Keratinocyte (primary cell): ENCODE results near the gene VPS50.

Experiments
- EZH2 ChIP-seq: IDR thresholded peaks from one replicate; pipeline ENCODE4 v1.6.1; 2012; ENCODE audit warnings: inconsistent platforms, mild to moderate bottlenecking, low read length, moderate library complexity
- TF ChIP-seq, protein P1 (sequence below), 3 experiments: IDR thresholded peaks in 1 of 3; conservative IDR thresholded peaks in 1 of 3; optimal IDR thresholded peaks in 1 of 3; 2 replicates in 2 of 3; 3 replicates in 1 of 3; pipeline versions ENCODE3 to v1.5.1; 2011; ENCODE audit warnings: low read length in 3 of 3, mild to moderate bottlenecking in 3 of 3, moderate library complexity in 2 of 3, control low read depth in 1 of 3, inconsistent platforms in 1 of 3; ENCODE audit not compliant: insufficient read depth in 2 of 3; ENCODE audit errors: extremely low read depth in 1 of 3

DNA sequence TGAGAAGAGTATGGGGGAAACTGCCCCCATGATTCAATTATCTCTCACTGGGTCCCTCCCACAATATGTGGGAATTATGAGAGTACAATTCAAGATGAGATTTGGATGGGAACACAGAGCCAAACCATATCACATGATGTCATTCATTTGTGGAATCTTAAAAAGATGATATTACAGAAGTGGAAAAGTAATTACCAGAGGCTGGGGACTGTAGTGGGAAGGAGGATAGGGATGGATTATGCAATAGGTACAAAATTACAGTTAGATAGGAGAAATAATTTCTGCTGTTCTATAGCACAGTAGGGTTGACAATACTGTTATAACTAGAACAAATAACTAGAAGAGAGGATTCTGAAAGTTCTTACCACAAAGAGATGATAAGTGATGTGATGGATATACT lies 141.4 kb downstream of the VPS50 start:
- TF ChIP-seq, protein P1, sequence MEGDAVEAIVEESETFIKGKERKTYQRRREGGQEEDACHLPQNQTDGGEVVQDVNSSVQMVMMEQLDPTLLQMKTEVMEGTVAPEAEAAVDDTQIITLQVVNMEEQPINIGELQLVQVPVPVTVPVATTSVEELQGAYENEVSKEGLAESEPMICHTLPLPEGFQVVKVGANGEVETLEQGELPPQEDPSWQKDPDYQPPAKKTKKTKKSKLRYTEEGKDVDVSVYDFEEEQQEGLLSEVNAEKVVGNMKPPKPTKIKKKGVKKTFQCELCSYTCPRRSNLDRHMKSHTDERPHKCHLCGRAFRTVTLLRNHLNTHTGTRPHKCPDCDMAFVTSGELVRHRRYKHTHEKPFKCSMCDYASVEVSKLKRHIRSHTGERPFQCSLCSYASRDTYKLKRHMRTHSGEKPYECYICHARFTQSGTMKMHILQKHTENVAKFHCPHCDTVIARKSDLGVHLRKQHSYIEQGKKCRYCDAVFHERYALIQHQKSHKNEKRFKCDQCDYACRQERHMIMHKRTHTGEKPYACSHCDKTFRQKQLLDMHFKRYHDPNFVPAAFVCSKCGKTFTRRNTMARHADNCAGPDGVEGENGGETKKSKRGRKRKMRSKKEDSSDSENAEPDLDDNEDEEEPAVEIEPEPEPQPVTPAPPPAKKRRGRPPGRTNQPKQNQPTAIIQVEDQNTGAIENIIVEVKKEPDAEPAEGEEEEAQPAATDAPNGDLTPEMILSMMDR (optimal IDR thresholded peaks at IDR 0.05 in 1 of 3, IDR thresholded peaks at IDR 0.05 in 1 of 3, conservative IDR thresholded peaks at IDR 0.05 in 1 of 3; ENCODE audit: extremely low read depth in 1 of 3, insufficient read depth in 2 of 3, low read length in 3 of 3): no peak
- TF ChIP-seq EZH2: no peak
